HepG2 (cell line): ENCODE data around the gene NDUFC1. TPM values are rescaled to one million over a fixed set of nuclear protein-coding genes. Genes with fewer than 3 reads are reported as not detected.

Experiments
- ARID5B ChIP-seq: IDR thresholded peaks from 2 replicates; pipeline ENCODE4 v1.4.0; 2020; ENCODE audit warnings: mild to moderate bottlenecking, missing genetic modification reagents
- EHMT2 ChIP-seq: fragments of 200-600 bp; sonication (generic); IDR thresholded peaks from 2 replicates; pipeline ENCODE4 v1.7.0; 2017; ENCODE audit warnings: antibody characterized with exemption, low read depth, low read length, borderline replicate concordance
- GPN1 ChIP-seq: sonication (generic); formaldehyde crosslinking; IDR thresholded peaks from 2 replicates; pipeline ENCODE4 v1.5.1; 2020; ENCODE audit warnings: missing genetic modification reagents, borderline replicate concordance
- HHEX ChIP-seq: IDR thresholded peaks from 2 replicates; pipeline ENCODE4 v1.6.1; 2016; ENCODE audit warnings: control low read depth
- HOMEZ ChIP-seq: IDR thresholded peaks from 2 replicates; pipeline ENCODE4 v1.6.1; 2016; ENCODE audit warnings: low read depth
- IRF9 ChIP-seq: sonication (generic); formaldehyde crosslinking; IDR thresholded peaks from 2 replicates; pipeline ENCODE4 v1.8.0; 2022; ENCODE audit warnings: missing genetic modification reagents, mild to moderate bottlenecking, borderline replicate concordance
- NR2F6 ChIP-seq, 2 experiments: IDR thresholded peaks; 2 replicates each; pipeline ENCODE4 v1.6.1; 2016; ENCODE audit warnings: antibody characterized with exemption in 1 of 2, mild to moderate bottlenecking in 1 of 2
- REL ChIP-seq: sonication (generic); formaldehyde crosslinking; conservative IDR thresholded peaks from 2 replicates; pipeline ENCODE4 v1.8.0; 2022; ENCODE audit warnings: mild to moderate bottlenecking, missing genetic modification reagents, moderate library complexity
- RERE ChIP-seq: IDR thresholded peaks from 2 replicates; pipeline ENCODE4 v1.6.1; 2016; ENCODE audit warnings: low read depth, missing genetic modification reagents, missing compliant biosample characterization
- SPEN ChIP-seq: sonication (generic); formaldehyde crosslinking; IDR thresholded peaks from 2 replicates; pipeline ENCODE4 v1.5.1; 2020; ENCODE audit warnings: low read depth, mild to moderate bottlenecking, missing genetic modification reagents
- ZBTB25 ChIP-seq: IDR thresholded peaks from 2 replicates; pipeline ENCODE4 v1.6.1; 2018; ENCODE audit warnings: missing genetic modification reagents
- ZBTB38 ChIP-seq: sonication (generic); formaldehyde crosslinking; IDR thresholded peaks from 2 replicates; pipeline ENCODE4 v1.5.1; 2020; ENCODE audit warnings: mild to moderate bottlenecking, missing genetic modification reagents
- ZNF10 ChIP-seq: sonication (generic); formaldehyde crosslinking; IDR thresholded peaks from 2 replicates; pipeline ENCODE4 v1.4.0; 2020; ENCODE audit warnings: mild to moderate bottlenecking, low read depth, missing genetic modification reagents, borderline replicate concordance
- ZNF674 ChIP-seq: sonication (generic); formaldehyde crosslinking; IDR thresholded peaks from 2 replicates; pipeline ENCODE4 v1.5.0; 2020; ENCODE audit warnings: low read depth, mild to moderate bottlenecking, missing genetic modification reagents
- polyA plus RNA-seq, 8 experiments: library from polyadenylated mRNA; depleted of rRNA in 3 of 8; stranded (reverse) in 7 of 8; unstranded in 1 of 8; fragments of >200 nt; fragmentation: Illumina TruSeq in 4 of 8; extraction: Trizol in 4 of 8; gene quantifications; 2 replicates each; pipeline versions ENCODE4 v1.2.1 to v1.2.3, GENCODE V29; 2011 to 2016; ENCODE audit warnings: low read depth in 4 of 8, missing spikeins in 1 of 8, mixed read lengths in 1 of 8; ENCODE audit not compliant: insufficient read depth in 1 of 8
- total RNA-seq, 5 experiments: library from RNA; depleted of rRNA; stranded (reverse); fragments of >200 nt; fragmentation: Illumina TruSeq; extraction: Trizol; gene quantifications; 2 replicates each; pipeline ENCODE4 v1.2.3, GENCODE V29; 2016; ENCODE audit warnings: low read depth in 1 of 5

NDUFC1 gene
- total and polyA plus RNA-seq, 2 of the 13 experiments (the other 11 are each of a cell fraction or from before 2014, with no cell fraction given) = 43.4 to 96.4 TPM

- TF ChIP-seq RERE (CRISPR knock-in tag) (peak; percentile 55; the same call in 1 of the 2 replicates), EHMT2 (no peak), HHEX (CRISPR knock-in tag) (no peak), ZNF10 (CRISPR knock-in tag) (no peak), REL (CRISPR knock-in tag) (no peak), ZNF674 (CRISPR knock-in tag) (no peak), ARID5B (peak; percentile 76), IRF9 (CRISPR knock-in tag) (peak; percentile 64; the same call in 1 of the 2 replicates), NR2F6 (IDR thresholded peaks at IDR 0.05) (no peak), NR2F6 (CRISPR knock-in tag; IDR thresholded peaks at IDR 0.05) (peak; percentile 69), GPN1 (CRISPR knock-in tag) (no peak; the same call in 1 of the 2 replicates), ZBTB25 (CRISPR knock-in tag) (0 out of 2 replicates have a peak, but pooled peaks have one; percentile 32), SPEN (CRISPR knock-in tag) (peak; percentile 69; the same call in 1 of the 2 replicates), HOMEZ (peak; percentile 53; the same call in 1 of the 2 replicates), ZBTB38 (CRISPR knock-in tag) (peak; percentile 90; the same call in 1 of the 2 replicates)
Measured at GRCh38 chr4:139295206-139295941, 6.9 kb downstream of the NDUFC1 start (continued).
